HL-60 (cell line): Measurements from ENCODE around the gene KCNK18.

Experiments used
- GABPA ChIP-seq: IDR thresholded peaks from 2 replicates; pipeline ENCODE4 v1.6.1; 2012; ENCODE audit warnings: low read depth
- POLR2AphosphoS5 ChIP-seq: IDR thresholded peaks from 2 replicates; pipeline ENCODE4 v1.6.1; 2012; ENCODE audit warnings: low read depth
- SPI1 ChIP-seq: IDR thresholded peaks from 2 replicates; pipeline ENCODE4 v1.6.1; 2012; ENCODE audit warnings: low read depth, mild to moderate bottlenecking, borderline replicate concordance
- TF ChIP-seq, protein P1 (sequence below): IDR thresholded peaks from one replicate; pipeline ENCODE4 v1.5.1; 2011; ENCODE audit warnings: low read length, control low read depth, inconsistent platforms; ENCODE audit not compliant: insufficient read depth
- TF ChIP-seq, protein P2 (sequence below): IDR thresholded peaks from 2 replicates; pipeline ENCODE4 v1.6.1; 2012; ENCODE audit warnings: low read depth; ENCODE audit not compliant: insufficient replicate concordance

DNA sequence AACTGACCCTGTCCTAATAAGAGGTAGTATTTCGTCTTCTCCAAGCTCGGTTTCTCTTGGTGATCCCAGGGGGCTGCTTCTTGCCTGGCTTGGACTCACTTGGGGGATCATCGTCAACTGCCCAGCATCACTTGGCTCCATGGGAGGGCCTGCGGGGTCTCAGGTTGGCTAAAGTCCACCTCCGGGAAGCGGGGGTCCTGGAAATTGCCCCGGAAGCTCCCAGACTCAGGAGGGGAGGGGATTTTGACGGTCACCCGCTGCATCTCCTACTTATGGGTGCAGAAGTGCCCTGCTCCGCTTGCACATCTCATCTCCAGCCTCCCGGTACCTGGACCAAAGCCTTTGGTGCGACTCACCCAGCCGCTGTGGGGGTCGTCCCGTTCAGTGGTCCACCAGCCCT, 18.7 kb downstream of the KCNK18 start:
- TF ChIP-seq, protein P1, sequence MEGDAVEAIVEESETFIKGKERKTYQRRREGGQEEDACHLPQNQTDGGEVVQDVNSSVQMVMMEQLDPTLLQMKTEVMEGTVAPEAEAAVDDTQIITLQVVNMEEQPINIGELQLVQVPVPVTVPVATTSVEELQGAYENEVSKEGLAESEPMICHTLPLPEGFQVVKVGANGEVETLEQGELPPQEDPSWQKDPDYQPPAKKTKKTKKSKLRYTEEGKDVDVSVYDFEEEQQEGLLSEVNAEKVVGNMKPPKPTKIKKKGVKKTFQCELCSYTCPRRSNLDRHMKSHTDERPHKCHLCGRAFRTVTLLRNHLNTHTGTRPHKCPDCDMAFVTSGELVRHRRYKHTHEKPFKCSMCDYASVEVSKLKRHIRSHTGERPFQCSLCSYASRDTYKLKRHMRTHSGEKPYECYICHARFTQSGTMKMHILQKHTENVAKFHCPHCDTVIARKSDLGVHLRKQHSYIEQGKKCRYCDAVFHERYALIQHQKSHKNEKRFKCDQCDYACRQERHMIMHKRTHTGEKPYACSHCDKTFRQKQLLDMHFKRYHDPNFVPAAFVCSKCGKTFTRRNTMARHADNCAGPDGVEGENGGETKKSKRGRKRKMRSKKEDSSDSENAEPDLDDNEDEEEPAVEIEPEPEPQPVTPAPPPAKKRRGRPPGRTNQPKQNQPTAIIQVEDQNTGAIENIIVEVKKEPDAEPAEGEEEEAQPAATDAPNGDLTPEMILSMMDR: no peak
- no peak for TF ChIP-seq SPI1
- TF ChIP-seq POLR2AphosphoS5: no peak
- no peak for TF ChIP-seq GABPA
- TF ChIP-seq, protein P2, sequence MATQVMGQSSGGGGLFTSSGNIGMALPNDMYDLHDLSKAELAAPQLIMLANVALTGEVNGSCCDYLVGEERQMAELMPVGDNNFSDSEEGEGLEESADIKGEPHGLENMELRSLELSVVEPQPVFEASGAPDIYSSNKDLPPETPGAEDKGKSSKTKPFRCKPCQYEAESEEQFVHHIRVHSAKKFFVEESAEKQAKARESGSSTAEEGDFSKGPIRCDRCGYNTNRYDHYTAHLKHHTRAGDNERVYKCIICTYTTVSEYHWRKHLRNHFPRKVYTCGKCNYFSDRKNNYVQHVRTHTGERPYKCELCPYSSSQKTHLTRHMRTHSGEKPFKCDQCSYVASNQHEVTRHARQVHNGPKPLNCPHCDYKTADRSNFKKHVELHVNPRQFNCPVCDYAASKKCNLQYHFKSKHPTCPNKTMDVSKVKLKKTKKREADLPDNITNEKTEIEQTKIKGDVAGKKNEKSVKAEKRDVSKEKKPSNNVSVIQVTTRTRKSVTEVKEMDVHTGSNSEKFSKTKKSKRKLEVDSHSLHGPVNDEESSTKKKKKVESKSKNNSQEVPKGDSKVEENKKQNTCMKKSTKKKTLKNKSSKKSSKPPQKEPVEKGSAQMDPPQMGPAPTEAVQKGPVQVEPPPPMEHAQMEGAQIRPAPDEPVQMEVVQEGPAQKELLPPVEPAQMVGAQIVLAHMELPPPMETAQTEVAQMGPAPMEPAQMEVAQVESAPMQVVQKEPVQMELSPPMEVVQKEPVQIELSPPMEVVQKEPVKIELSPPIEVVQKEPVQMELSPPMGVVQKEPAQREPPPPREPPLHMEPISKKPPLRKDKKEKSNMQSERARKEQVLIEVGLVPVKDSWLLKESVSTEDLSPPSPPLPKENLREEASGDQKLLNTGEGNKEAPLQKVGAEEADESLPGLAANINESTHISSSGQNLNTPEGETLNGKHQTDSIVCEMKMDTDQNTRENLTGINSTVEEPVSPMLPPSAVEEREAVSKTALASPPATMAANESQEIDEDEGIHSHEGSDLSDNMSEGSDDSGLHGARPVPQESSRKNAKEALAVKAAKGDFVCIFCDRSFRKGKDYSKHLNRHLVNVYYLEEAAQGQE: no peak
